GM23338 (cell line): ENCODE measurements around the gene CHST12. TPM values are rescaled to one million over a fixed set of nuclear protein-coding genes. Genes with fewer than 3 reads are reported as not detected.

ENCODE experiments used
- ATAC-seq: fragments of 200-7000 bp; cut with Tn5 transposase; 3 replicates; pipeline ENCODE4 v1.9.1; 2020
- DNase-seq: peaks from one replicate; pipeline ENCODE4 v3.0.0-alpha.2; 2015; ENCODE audit warnings: low spot score
- H2AFZ ChIP-seq: fragments of 200-600 bp; sonication (generic); 2 replicates; pipeline ENCODE4 v1.8.0; 2016; ENCODE audit warnings: antibody characterized with exemption, mild to moderate bottlenecking, moderate library complexity
- H3F3A ChIP-seq: fragments of 200-600 bp; sonication (generic); replicated peaks from 2 replicates; pipeline ENCODE4 v1.8.0; 2017; ENCODE audit warnings: antibody characterized with exemption, mixed run types, low read depth
- H3K27ac ChIP-seq: fragments of 200-600 bp; sonication (generic); 2 replicates; pipeline ENCODE4 v1.6.1; 2016; ENCODE audit warnings: low read depth
- H3K27me3 ChIP-seq: fragments of 200-600 bp; sonication (generic); 2 replicates; pipeline ENCODE4 v1.8.0; 2016; ENCODE audit warnings: mild to moderate bottlenecking, mixed run types, moderate library complexity; ENCODE audit not compliant: insufficient read depth
- H3K36me3 ChIP-seq: fragments of 200-600 bp; sonication (generic); 2 replicates; pipeline ENCODE4 v1.8.0; 2016; ENCODE audit warnings: mild to moderate bottlenecking; ENCODE audit not compliant: insufficient read depth
- H3K4me1 ChIP-seq: fragments of 200-600 bp; sonication (generic); 2 replicates; pipeline ENCODE4 v1.8.0; 2016; ENCODE audit warnings: mild to moderate bottlenecking, moderate library complexity; ENCODE audit not compliant: insufficient read depth
- H3K4me2 ChIP-seq: fragments of 200-600 bp; sonication (generic); 2 replicates; pipeline ENCODE4 v1.7.1; 2017; ENCODE audit warnings: mixed run types
- H3K4me3 ChIP-seq: fragments of 200-600 bp; sonication (generic); 2 replicates; pipeline ENCODE4 v1.6.1; 2016; ENCODE audit warnings: mixed run types
- H3K79me2 ChIP-seq: fragments of 200-600 bp; sonication (generic); replicated peaks from 2 replicates; pipeline ENCODE4 v1.8.0; 2017; ENCODE audit warnings: mild to moderate bottlenecking; ENCODE audit not compliant: insufficient read depth
- H3K9me2 ChIP-seq: fragments of 200-600 bp; sonication (generic); 2 replicates; pipeline ENCODE4 v1.8.0; 2017; ENCODE audit not compliant: insufficient read depth
- H4K20me1 ChIP-seq: fragments of 200-600 bp; sonication (generic); replicated peaks from 2 replicates; pipeline ENCODE4 v1.8.0; 2017; ENCODE audit warnings: mild to moderate bottlenecking; ENCODE audit not compliant: insufficient read depth
- H3K27ac Mint-ChIP-seq: 2 replicates; pipeline ENCODE4 v1.8.0; 2020; ENCODE audit warnings: inconsistent platforms, mild to moderate bottlenecking, moderate library complexity, mixed read lengths
- H3K27me3 Mint-ChIP-seq: 3 replicates; pipeline ENCODE4 v1.8.0; 2022; ENCODE audit warnings: low read depth, mild to moderate bottlenecking, moderate library complexity, mixed read lengths, inconsistent platforms; ENCODE audit not compliant: insufficient read depth, poor library complexity
- H3K36me3 Mint-ChIP-seq: 3 replicates; pipeline ENCODE4 v1.8.0; 2021; ENCODE audit warnings: low read depth, mild to moderate bottlenecking, inconsistent platforms, moderate library complexity, mixed read lengths
- H3K4me1 Mint-ChIP-seq: 3 replicates; pipeline ENCODE4 v1.8.0; 2020; ENCODE audit warnings: mild to moderate bottlenecking, inconsistent platforms, mixed read lengths
- H3K4me3 Mint-ChIP-seq: 3 replicates; pipeline ENCODE4 v1.8.0; 2021; ENCODE audit warnings: moderate library complexity, mild to moderate bottlenecking, inconsistent platforms, mixed read lengths
- H3K9me3 Mint-ChIP-seq: 3 replicates; pipeline ENCODE4 v1.8.0; 2020; ENCODE audit warnings: moderate library complexity, mild to moderate bottlenecking, inconsistent platforms, mixed read lengths
- CREB1 ChIP-seq: fragments of 250-450 bp; sonication (Bioruptor Pico); IDR thresholded peaks from 2 replicates; pipeline ENCODE4 v1.5.0; 2020; ENCODE audit warnings: low read depth, mild to moderate bottlenecking, moderate library complexity
- CTCF ChIP-seq, 2 experiments: fragments of 200-600 bp in 1 of 2; sonication (generic) in 1 of 2; conservative IDR thresholded peaks; 2 replicates each; pipeline versions ENCODE4 v1.5.1 to v1.6.1; 2016 to 2017; ENCODE audit warnings: antibody characterized with exemption in 2 of 2, low read depth in 2 of 2, mild to moderate bottlenecking in 2 of 2, moderate library complexity in 1 of 2
- ETS1 ChIP-seq: IDR thresholded peaks from 2 replicates; pipeline ENCODE4 v1.6.1; 2016; ENCODE audit warnings: antibody characterized with exemption
- JUNB ChIP-seq: IDR thresholded peaks from one replicate; pipeline ENCODE4 v1.6.1; 2016; ENCODE audit warnings: antibody characterized with exemption; ENCODE audit not compliant: unreplicated experiment
- NANOG ChIP-seq: IDR thresholded peaks from 2 replicates; pipeline ENCODE4 v1.6.1; 2016; ENCODE audit warnings: antibody characterized with exemption, borderline replicate concordance
- ZNF114 ChIP-seq: fragments of 250-450 bp; sonication (Bioruptor Pico); IDR thresholded peaks from 2 replicates; pipeline ENCODE4 v1.5.0; 2020; ENCODE audit warnings: mild to moderate bottlenecking, moderate library complexity
- ZNF331 ChIP-seq: fragments of 250-450 bp; sonication (Bioruptor Pico); IDR thresholded peaks from 2 replicates; pipeline ENCODE4 v1.5.0; 2020; ENCODE audit warnings: low read depth, mild to moderate bottlenecking, moderate library complexity
- polyA plus RNA-seq: library from polyadenylated mRNA; unstranded; fragments of >200 nt; fragmentation: Nextera tagmentation; extraction: Ambion mirVana; gene quantifications from 2 replicates; pipeline ENCODE4 v1.2.1, GENCODE V29; 2016
- total RNA-seq: library from RNA; depleted of rRNA; stranded (reverse); fragments of >200 nt; shearing (Covaris generic); gene quantifications from 2 replicates; pipeline ENCODE4 v1.2.3, GENCODE V29; 2014

Gene CHST12
- total and polyA plus RNA-seq, 2 experiments from 2014 or later = 10.1 to 14.6 TPM

GRCh38 chr7:2437136-2437535 is 33.7 kb downstream of the CHST12 start:
- H3K9me3 Mint-ChIP-seq = no peaks in the 10 kb centered on the region
- H3K27ac ChIP-seq = no peak overlapping the region
- H3K79me2 ChIP-seq = no peaks in the 10 kb centered on the region
- peaks cover 8% of the 10 kb centered on the region for H3K36me3 Mint-ChIP-seq
- H3K27me3 Mint-ChIP-seq = peaks cover 4% of the 10 kb centered on the region
- H3K4me1 ChIP-seq = no peaks in the 10 kb centered on the region
- ATAC-seq = no peak
- no peaks in the 10 kb centered on the region for H3K27me3 ChIP-seq
- H3K36me3 ChIP-seq = no peaks in the 10 kb centered on the region
- H2AFZ ChIP-seq = no peak overlapping the region
- no peak overlapping the region for H3K27ac Mint-ChIP-seq
- no peak overlapping the region for H3K4me2 ChIP-seq
- H3F3A ChIP-seq = no peaks in the 10 kb centered on the region
- TF ChIP-seq NANOG (no peak), ZNF331 (CRISPR knock-in tag) (no peak), CREB1 (CRISPR knock-in tag) (no peak)
- no peak for DNase-seq
- peaks cover 6% of the 10 kb centered on the region; the same call in 1 of the 3 replicates for H3K4me1 Mint-ChIP-seq
- H3K4me3 ChIP-seq = no peak overlapping the region
- H3K9me2 ChIP-seq = no peaks in the 10 kb centered on the region
- no peak overlapping the region; the same call in 2 of the 3 replicates for H3K4me3 Mint-ChIP-seq
- no peaks in the 10 kb centered on the region; the same call in 1 of the 2 replicates for H4K20me1 ChIP-seq

- H3K27me3 Mint-ChIP-seq = peaks cover 4% of the 10 kb centered on the region
- Histone ChIP-seq H3K4me3 (no peak overlapping the region), H3K4me1 (no peaks in the 10 kb centered on the region), H3K36me3 (no peaks in the 10 kb centered on the region), H3K27ac (no peak overlapping the region), H3F3A (no peaks in the 10 kb centered on the region), H3K27me3 (no peaks in the 10 kb centered on the region), H4K20me1 (no peaks in the 10 kb centered on the region; the same call in 1 of the 2 replicates), H3K9me2 (no peaks in the 10 kb centered on the region), H3K4me2 (no peak overlapping the region), H2AFZ (no peak overlapping the region), H3K79me2 (no peaks in the 10 kb centered on the region)
- H3K4me1 Mint-ChIP-seq = peaks cover 6% of the 10 kb centered on the region; the same call in 1 of the 3 replicates
- DNase-seq (no peak), ATAC-seq (no peak)
- TF ChIP-seq CTCF (conservative IDR thresholded peaks at IDR 0.05; ENCODE audit: low read depth in 2 of 2) (no peak), CREB1 (CRISPR knock-in tag) (no peak), ZNF114 (no peak), NANOG (no peak), JUNB (no peak), ZNF331 (CRISPR knock-in tag) (no peak), ETS1 (no peak)
- H3K36me3 Mint-ChIP-seq = peaks cover 9% of the 10 kb centered on the region
- no peak overlapping the region for H3K27ac Mint-ChIP-seq
- no peaks in the 10 kb centered on the region for H3K9me3 Mint-ChIP-seq
- no peak overlapping the region; the same call in 2 of the 3 replicates for H3K4me3 Mint-ChIP-seq
These were observed 34.2 kb downstream of the CHST12 start for GRCh38 chr7:2437537-2438148.
